Heart left ventricle (tissue), 13 donors: Measurements from ENCODE around the gene SLC7A11.

Source experiments
- CTCF ChIP-seq, 12 donors: fragments of 200-600 bp; sonication (generic) in 4 of 12; IDR thresholded peaks; one replicate each; pipeline versions ENCODE4 v1.5.0 to v1.8.0; 2018 to 2022; ENCODE audit warnings: antibody characterized with exemption in 12 of 12, mild to moderate bottlenecking in 5 of 12
- POLR2A ChIP-seq, 2 donors: fragments of 450-650 bp; IDR thresholded peaks; one replicate each; pipeline ENCODE4 v1.6.1; 2017; ENCODE audit warnings: antibody characterized with exemption in 2 of 2, mild to moderate bottlenecking in 2 of 2, moderate library complexity in 2 of 2
- donor health status: ischemic (EF 13 %, LVEDD 7.1; RV severe dilation, severe dysfunction).
- donor health status: DM: no; HTN: yes; CAD: no.
- donor health status: DM: no; HTN: no; CAD: no.
- donor health status: ischemic (EF 25% LVEDD 6.9; RV normal size, moderate dysfunction).
- donor health status: ischemic (EF 25% LVEDD 5.7; RV mildly dilated, moderate dysfunction).
- donor health status: ischemic (EF 35%, LVEDD 5.7; RV mildly dilated, moderate dysfunction).
- donor health status: nonischemic (EF 11% LVEDD 7.7; RV severe dilation, severe dysfunction).
- donor health status: DM: yes; HTN: yes; CAD: no.
- donor health status: PGD.
- donor health status: ischemic (EF 29% LVEDD 5.4; RV normal size, mild dysfunction).
- donor health status: nonischemic (EF 23%, LVEDD 6.1; RV moderate dilation, normal function).

DNA sequence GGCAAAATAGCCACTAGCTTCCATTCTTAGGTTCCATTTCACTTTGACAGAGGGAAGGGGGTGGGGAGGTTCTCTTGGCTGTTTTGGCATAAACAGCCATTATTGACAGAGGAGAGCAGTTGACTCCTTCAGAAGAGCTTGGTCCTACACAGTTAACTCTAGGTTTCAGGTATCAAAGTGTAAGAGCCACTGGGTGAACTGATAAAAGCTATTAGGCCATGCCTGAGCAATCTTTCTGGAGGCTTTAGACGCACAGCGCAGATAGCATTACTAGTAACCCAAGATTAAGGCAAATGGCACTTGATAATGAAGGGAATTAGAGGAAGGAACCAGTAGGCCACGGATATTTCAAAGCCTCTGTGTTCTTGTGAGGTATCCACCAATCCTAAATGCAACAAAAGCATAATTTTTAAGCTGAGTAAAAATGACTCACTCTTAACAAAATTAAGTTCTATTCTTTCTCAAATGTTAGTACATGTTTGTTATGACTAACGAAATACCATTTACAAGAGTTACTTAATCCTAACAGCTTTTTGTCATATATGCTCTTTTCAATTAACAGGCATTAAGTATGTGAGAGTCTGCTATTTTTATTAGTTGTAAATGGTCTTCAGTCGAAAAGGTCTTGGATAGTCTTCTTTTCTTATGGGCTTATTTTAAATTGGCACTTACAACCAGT lies 53.6 kb downstream of the SLC7A11 start:
- TF ChIP-seq CTCF (IDR thresholded peaks at IDR 0.05) (no peak), POLR2A (IDR thresholded peaks at IDR 0.05) (no peak)
